Adipocyte (in vitro differentiated cells): ENCODE results near the gene SFMBT1.

Experiments
- DNase-seq: peaks from one replicate; pipeline ENCODE4 v3.0.0-alpha.2; 2015; ENCODE audit warnings: low read depth
- H3K27me3 ChIP-seq: replicated peaks from 2 replicates; pipeline ENCODE4 v1.7.0; 2013; ENCODE audit warnings: mild to moderate bottlenecking, low read length, moderate library complexity; ENCODE audit not compliant: control insufficient read depth, insufficient read depth
- H3K36me3 ChIP-seq: 2 replicates; pipeline ENCODE4 v1.7.0; 2013; ENCODE audit warnings: low read length, mild to moderate bottlenecking, moderate library complexity; ENCODE audit not compliant: control insufficient read depth, insufficient read depth, severe bottlenecking
- H3K4me1 ChIP-seq: 2 replicates; pipeline ENCODE4 v1.7.0; 2013; ENCODE audit warnings: mild to moderate bottlenecking, low read length, moderate library complexity; ENCODE audit not compliant: control insufficient read depth, insufficient read depth
- H3K4me3 ChIP-seq: 2 replicates; pipeline ENCODE4 v1.7.0; 2013; ENCODE audit warnings: mild to moderate bottlenecking, low read length, moderate library complexity
- H3K9ac ChIP-seq: 2 replicates; pipeline ENCODE4 v1.7.0; 2013; ENCODE audit warnings: mild to moderate bottlenecking, low read length, moderate library complexity
- H3K9me3 ChIP-seq: 2 replicates; pipeline ENCODE4 v1.7.0; 2013; ENCODE audit warnings: mild to moderate bottlenecking, low read length, moderate library complexity; ENCODE audit not compliant: control insufficient read depth

SFMBT1 gene

GRCh38 chr3:53045518-53046170 is at the start of gene SFMBT1:
SFMBT1 (minus strand) TSS chr3:53046073; CDS start chr3:52969128, 76,945 bp downstream.
- H3K9ac ChIP-seq = peak within 1 kb of the TSS; percentile 85
- H3K36me3 ChIP-seq = no peaks in the 10 kb centered on the region
- peak; percentile 84 for DNase-seq
- peaks cover 7% of the 10 kb centered on the region for H3K4me1 ChIP-seq
- no peaks in the 10 kb centered on the region for H3K27me3 ChIP-seq
- H3K4me3 ChIP-seq = peak within 1 kb of the TSS; percentile 88
- no peaks in the 10 kb centered on the region for H3K9me3 ChIP-seq

DNA sequence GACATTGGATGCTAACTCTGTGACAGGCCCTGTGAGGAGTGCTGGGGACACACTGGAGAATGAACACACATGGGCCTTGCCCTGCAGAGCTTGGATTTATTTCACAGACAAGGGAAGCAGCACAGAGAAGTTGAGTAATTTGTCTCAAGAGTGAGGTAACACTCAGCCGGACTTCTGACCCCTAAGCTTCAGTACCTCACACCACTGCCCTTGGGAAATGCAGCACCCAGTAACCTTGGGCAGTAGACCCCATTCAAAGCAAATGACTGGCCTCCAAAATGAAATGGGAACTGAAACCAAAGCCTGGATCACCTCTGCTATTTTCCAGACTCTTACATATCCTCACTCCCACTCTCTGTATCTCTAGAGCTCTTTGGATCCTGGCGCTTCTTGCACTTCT is 47.1 kb upstream of the SFMBT1 start:
- peaks cover 36% of the 10 kb centered on the region for H3K36me3 ChIP-seq
- no peak overlapping the region for H3K9ac ChIP-seq
- peak; percentile 67 for DNase-seq
- no peak overlapping the region for H3K4me3 ChIP-seq
- H3K9me3 ChIP-seq = no peaks in the 10 kb centered on the region
- H3K27me3 ChIP-seq = no peaks in the 10 kb centered on the region
- H3K4me1 ChIP-seq = peaks cover 10% of the 10 kb centered on the region

- no peak for DNase-seq
- no peaks in the 10 kb centered on the region for H3K27me3 ChIP-seq
- H3K9ac ChIP-seq = no peak overlapping the region
- H3K9me3 ChIP-seq = no peaks in the 10 kb centered on the region
- peaks cover 32% of the 10 kb centered on the region for H3K36me3 ChIP-seq
- no peak overlapping the region for H3K4me3 ChIP-seq
- H3K4me1 ChIP-seq = peaks cover 10% of the 10 kb centered on the region
Observed at GRCh38 chr3:53092216-53092615, 46.3 kb upstream of the SFMBT1 start.

DNA sequence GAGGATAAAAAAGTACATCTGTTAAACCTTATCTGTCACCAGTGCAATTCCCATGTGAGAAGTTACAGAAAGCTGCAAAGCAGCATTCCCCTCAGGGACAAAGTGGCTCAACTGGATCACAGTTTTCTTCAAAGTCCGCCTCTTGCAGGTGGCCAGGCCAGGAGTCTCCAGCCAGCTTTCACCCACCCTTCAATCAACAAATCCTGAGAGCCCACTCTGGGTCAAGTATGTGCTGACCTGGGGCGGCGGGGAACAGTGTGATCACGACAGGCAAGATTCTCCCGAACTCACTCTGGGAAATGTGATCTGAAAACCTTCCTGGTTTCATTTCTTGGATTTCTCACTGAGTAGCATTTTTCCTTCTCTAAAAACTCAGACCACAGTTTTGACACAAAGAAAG is 45.1 kb upstream of the SFMBT1 start:
- no peaks in the 10 kb centered on the region for H3K9me3 ChIP-seq
- H3K4me3 ChIP-seq = no peak overlapping the region
- DNase-seq = no peak
- no peaks in the 10 kb centered on the region for H3K27me3 ChIP-seq
- peaks cover 31% of the 10 kb centered on the region for H3K36me3 ChIP-seq
- H3K4me1 ChIP-seq = peaks cover 10% of the 10 kb centered on the region
- no peak overlapping the region for H3K9ac ChIP-seq

GRCh38 chr3:53089511-53089910 is 43.6 kb upstream of the SFMBT1 start:
- no peak overlapping the region for H3K4me3 ChIP-seq
- peaks cover 27% of the 10 kb centered on the region for H3K36me3 ChIP-seq
- no peak for DNase-seq
- H3K9ac ChIP-seq = no peak overlapping the region
- no peaks in the 10 kb centered on the region for H3K27me3 ChIP-seq
- peaks cover 10% of the 10 kb centered on the region for H3K4me1 ChIP-seq
- H3K9me3 ChIP-seq = no peaks in the 10 kb centered on the region

GRCh38 chr3:53085476-53085875 is 39.6 kb upstream of the SFMBT1 start:
- DNase-seq = no peak
- Histone ChIP-seq H3K27me3 (no peaks in the 10 kb centered on the region), H3K36me3 (peaks cover 6% of the 10 kb centered on the region), H3K9ac (no peak overlapping the region), H3K9me3 (no peaks in the 10 kb centered on the region), H3K4me1 (peaks cover 11% of the 10 kb centered on the region), H3K4me3 (no peak overlapping the region)

DNA sequence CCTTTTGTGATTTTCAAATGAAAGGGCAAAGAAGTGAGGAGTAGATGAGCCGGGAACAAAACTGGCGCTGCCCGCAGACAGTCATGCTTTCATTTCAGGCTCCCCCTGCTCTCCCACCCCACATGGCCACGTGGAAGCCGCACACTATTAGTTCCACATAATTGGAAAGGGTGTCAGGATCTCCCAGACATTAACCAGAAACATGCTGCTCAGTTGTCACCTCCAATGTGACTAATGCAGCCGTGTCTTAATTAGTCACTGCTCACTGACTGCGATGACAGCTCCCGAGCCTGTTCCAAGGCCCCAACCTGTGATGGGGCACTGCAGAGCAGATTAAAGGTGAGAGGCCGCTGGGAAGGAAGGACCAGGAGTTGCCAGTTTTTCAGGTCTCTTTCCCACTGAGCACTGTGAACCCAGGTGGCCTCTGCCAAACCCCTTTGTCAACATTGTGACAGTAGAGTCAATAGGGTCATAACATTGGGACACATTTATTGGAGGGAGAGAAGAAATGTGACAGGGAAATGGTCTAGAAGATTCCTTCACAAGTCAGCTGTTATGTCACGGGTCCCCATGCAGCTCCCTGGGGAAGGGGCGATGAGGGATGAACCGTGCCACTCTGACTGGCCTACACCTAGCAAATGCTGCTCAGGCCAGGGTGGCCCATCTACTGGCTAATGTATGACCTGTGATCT is 38.6 kb upstream of the SFMBT1 start:
- peaks cover 11% of the 10 kb centered on the region for H3K4me1 ChIP-seq
- no peak for DNase-seq
- no peaks in the 10 kb centered on the region for H3K27me3 ChIP-seq
- H3K4me3 ChIP-seq = no peak overlapping the region
- H3K36me3 ChIP-seq = no peaks in the 10 kb centered on the region
- H3K9me3 ChIP-seq = no peaks in the 10 kb centered on the region
- no peak overlapping the region for H3K9ac ChIP-seq

- DNase-seq = no peak
Observed at GRCh38 chr3:53083949-53084309, 38.1 kb upstream of the SFMBT1 start.

GRCh38 chr3:53083521-53083920 is 37.6 kb upstream of the SFMBT1 start:
- DNase-seq = peak; percentile 78
- Histone ChIP-seq H3K36me3 (no peaks in the 10 kb centered on the region), H3K4me1 (peaks cover 11% of the 10 kb centered on the region), H3K9ac (no peak overlapping the region), H3K27me3 (no peaks in the 10 kb centered on the region), H3K4me3 (no peak overlapping the region), H3K9me3 (no peaks in the 10 kb centered on the region)

More at GRCh38 chr3:53083949-53084309, 38.1 kb upstream of the SFMBT1 start:
- Histone ChIP-seq H3K4me1 (peaks cover 11% of the 10 kb centered on the region), H3K36me3 (no peaks in the 10 kb centered on the region), H3K27me3 (no peaks in the 10 kb centered on the region), H3K9me3 (no peaks in the 10 kb centered on the region), H3K4me3 (no peak overlapping the region), H3K9ac (no peak overlapping the region)

DNA sequence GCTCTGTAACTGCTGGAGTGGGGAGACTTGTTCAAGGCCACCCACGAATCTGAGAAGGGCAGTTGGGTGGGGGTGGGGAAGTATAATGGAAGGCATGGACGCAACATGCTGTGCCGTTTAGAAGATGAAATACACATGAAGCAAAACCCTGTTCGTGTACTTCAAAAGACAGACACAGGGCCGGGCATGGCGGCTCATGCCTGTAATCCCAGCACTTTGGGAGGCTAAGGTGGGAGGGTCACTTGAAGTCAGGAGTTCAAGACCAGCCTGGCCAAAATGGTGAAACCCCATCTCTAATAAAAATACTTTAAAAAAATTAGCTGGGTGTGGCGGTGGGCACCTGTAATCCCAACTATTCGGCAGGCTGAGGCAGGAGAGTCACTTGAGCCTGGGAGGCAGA is 36.9 kb upstream of the SFMBT1 start:
- no peaks in the 10 kb centered on the region for H3K9me3 ChIP-seq
- peaks cover 11% of the 10 kb centered on the region for H3K4me1 ChIP-seq
- no peak overlapping the region for H3K9ac ChIP-seq
- no peak for DNase-seq
- H3K27me3 ChIP-seq = no peaks in the 10 kb centered on the region
- H3K36me3 ChIP-seq = no peaks in the 10 kb centered on the region
- H3K4me3 ChIP-seq = no peak overlapping the region

- H3K36me3 ChIP-seq = no peaks in the 10 kb centered on the region
- no peaks in the 10 kb centered on the region for H3K9me3 ChIP-seq
- H3K27me3 ChIP-seq = no peaks in the 10 kb centered on the region
- no peak overlapping the region for H3K4me3 ChIP-seq
- H3K9ac ChIP-seq = no peak overlapping the region
- no peak for DNase-seq
- H3K4me1 ChIP-seq = peaks cover 11% of the 10 kb centered on the region
Observed at GRCh38 chr3:53081318-53081717, 35.4 kb upstream of the SFMBT1 start.
